K562 (cell line): ENCODE results near the gene SOCS3. TPM values are rescaled to one million over a fixed set of nuclear protein-coding genes. Genes with fewer than 3 reads are reported as not detected.

Experiments used
- ATAC-seq: fragments of 200-7000 bp; cut with Tn5 transposase; 3 replicates; pipeline ENCODE4 v1.9.1; 2020; ENCODE audit warnings: moderate library complexity
- BruUV-seq: library from RNA; stranded (reverse); fragments of 400-500 nt; replicated peaks from 2 replicates; lab custom pipeline; 2021; lab: Mats Ljungman, UMichigan
- CTCF ChIA-PET: fragments of 300-600 bp; formaldehyde crosslinking; extraction: SDS; loops from one replicate; lab custom pipeline; 2021; ENCODE audit warnings: low intra/inter-chr PET ratio; lab: Yijun Ruan, JAX
- POLR2A ChIA-PET: fragments of 300-600, 350-650 bp; sonication (Branson Sonifier 250); formaldehyde crosslinking; extraction: SDS; loops from one replicate; lab custom pipeline; 2021; ENCODE audit warnings: antibody characterized with exemption, inconsistent platforms; lab: Yijun Ruan, JAX
- DNase-seq, 4 experiments: peaks; one replicate each; pipeline versions ENCODE4 v3.0.0 to v3.0.0-alpha.2; 2011 to 2018; ENCODE audit warnings: low spot score in 3 of 4, mixed read lengths in 3 of 4; ENCODE audit errors: extremely low read depth in 1 of 4
- FAIRE-seq: peaks from 2 replicates; lab custom pipeline; 2011; peaks lifted over from hg19 to GRCh38; lab: Jason Lieb, UNC
- H2AFZ ChIP-seq: 2 replicates; pipeline ENCODE4 v1.6.0; 2011; ENCODE audit warnings: low read depth, low read length, control low read depth, inconsistent platforms
- H3K27ac ChIP-seq: fragments of 200-600 bp; 3 replicates; pipeline ENCODE4 v1.8.0; 2011; ENCODE audit warnings: low read depth, mild to moderate bottlenecking, control low read depth, inconsistent platforms, low read length, moderate library complexity, mixed read lengths; ENCODE audit errors: extremely low read depth
- H3K27me3 ChIP-seq, 2 experiments: fragments of 300-600 bp in 1 of 2; 2 replicates in 1 of 2; 3 replicates in 1 of 2; pipeline versions ENCODE4 v1.6.0 to v1.8.0; 2011; ENCODE audit warnings: inconsistent platforms in 2 of 2, low read length in 2 of 2, mild to moderate bottlenecking in 1 of 2, mixed read lengths in 1 of 2, moderate library complexity in 1 of 2; ENCODE audit not compliant: control insufficient read depth in 2 of 2, insufficient read depth in 2 of 2
- H3K36me3 ChIP-seq: fragments of 300-600 bp; 3 replicates; pipeline ENCODE4 v1.8.0; 2011; ENCODE audit warnings: mild to moderate bottlenecking, low read length, inconsistent platforms; ENCODE audit not compliant: control insufficient read depth, insufficient read depth
- H3K4me1 ChIP-seq, 2 experiments: fragments of 200-600 bp in 1 of 2; replicated peaks in 1 of 2; 2 replicates in 1 of 2; 3 replicates in 1 of 2; pipeline versions ENCODE4 v1.5.1 to v1.8.0; 2011; ENCODE audit warnings: inconsistent platforms in 2 of 2, low read length in 2 of 2, mild to moderate bottlenecking in 1 of 2, mixed read lengths in 1 of 2, moderate library complexity in 1 of 2; ENCODE audit not compliant: control insufficient read depth in 2 of 2, insufficient read depth in 2 of 2
- H3K4me2 ChIP-seq: 2 replicates; pipeline ENCODE4 v1.6.1; 2011; ENCODE audit warnings: low read length, control low read depth, inconsistent platforms, mixed read lengths; ENCODE audit not compliant: insufficient read depth
- H3K4me3 ChIP-seq: fragments of 200-600 bp; sonication (generic), shearing (Covaris generic); 2 replicates; pipeline ENCODE4 v1.5.1; 2016; ENCODE audit warnings: control low read depth, inconsistent platforms
- H3K79me2 ChIP-seq: fragments of 200-600 bp; 3 replicates; pipeline ENCODE4 v1.8.0; 2011; ENCODE audit warnings: low read length, inconsistent platforms; ENCODE audit not compliant: control insufficient read depth, insufficient read depth
- H3K9ac ChIP-seq, 2 experiments: 2 replicates each; pipeline versions ENCODE4 v1.6.0 to v1.6.1; 2011; ENCODE audit warnings: low read depth in 2 of 2, low read length in 2 of 2, control low read depth in 1 of 2, inconsistent platforms in 1 of 2, mild to moderate bottlenecking in 1 of 2, mixed read lengths in 1 of 2; ENCODE audit not compliant: insufficient read depth in 1 of 2
- H3K9me1 ChIP-seq: one replicate; pipeline ENCODE4 v1.6.0; 2011; ENCODE audit warnings: inconsistent platforms, mild to moderate bottlenecking, low read length, moderate library complexity; ENCODE audit not compliant: control insufficient read depth, insufficient read depth
- H3K9me3 ChIP-seq: replicated peaks from 2 replicates; pipeline ENCODE4 v1.5.1; 2011; ENCODE audit warnings: low read depth, low read length, inconsistent platforms; ENCODE audit not compliant: control insufficient read depth, insufficient read depth
- H4K20me1 ChIP-seq: replicated peaks from 2 replicates; pipeline ENCODE4 v1.6.1; 2011; ENCODE audit warnings: low read length, inconsistent platforms, mixed read lengths; ENCODE audit not compliant: control insufficient read depth, insufficient read depth
- EHMT2 ChIP-seq: fragments of 450-650 bp; IDR thresholded peaks from 2 replicates; pipeline ENCODE4 v1.6.1; 2018; ENCODE audit warnings: antibody characterized with exemption
- EP400 ChIP-seq: fragments of 450-650 bp; IDR thresholded peaks from 2 replicates; pipeline ENCODE4 v1.6.1; 2017; ENCODE audit warnings: antibody characterized with exemption, mild to moderate bottlenecking, moderate library complexity
- HMG20B ChIP-seq: fragments of 250-450 bp; sonication (Bioruptor Pico); IDR thresholded peaks from 2 replicates; pipeline ENCODE4 v1.5.0; 2021; ENCODE audit warnings: mild to moderate bottlenecking
- KAT2B ChIP-seq: IDR thresholded peaks from one replicate; pipeline ENCODE4 v1.6.1; 2012; ENCODE audit warnings: low read depth, mild to moderate bottlenecking, control low read depth, inconsistent platforms, low read length, moderate library complexity
- L3MBTL2 ChIP-seq: fragments of 450-650 bp; IDR thresholded peaks from 2 replicates; pipeline ENCODE4 v1.6.1; 2016; ENCODE audit warnings: mild to moderate bottlenecking, moderate library complexity
- MIER1 ChIP-seq: fragments of 450-650 bp; IDR thresholded peaks from 2 replicates; pipeline ENCODE4 v1.6.1; 2016; ENCODE audit warnings: antibody characterized with exemption, mild to moderate bottlenecking, low read depth
- MXI1 ChIP-seq: IDR thresholded peaks from 2 replicates; pipeline ENCODE4 v1.6.1; 2011; ENCODE audit warnings: low read depth, mild to moderate bottlenecking, improper control_type of control experiment, low read length
- MYC ChIP-seq, 2 experiments: fragments of 250-450 bp in 1 of 2; sonication (Bioruptor Pico) in 1 of 2; IDR thresholded peaks; 2 replicates each; pipeline versions ENCODE4 v1.5.1 to v1.6.1; 2012 to 2021; ENCODE audit warnings: low read depth in 2 of 2, borderline replicate concordance in 1 of 2, improper control_type of control experiment in 1 of 2, low read length in 1 of 2, mild to moderate bottlenecking in 1 of 2, moderate library complexity in 1 of 2
- MYNN ChIP-seq, 2 experiments: sonication (generic); formaldehyde crosslinking in 1 of 2; IDR thresholded peaks; 2 replicates each; pipeline versions ENCODE4 v1.5.0 to v1.6.1; 2016 to 2020; ENCODE audit warnings: antibody characterized with exemption in 1 of 2, missing genetic modification reagents in 1 of 2
- OTX1 ChIP-seq: fragments of 450-650 bp; formaldehyde crosslinking; IDR thresholded peaks from 2 replicates; pipeline ENCODE4 v1.4.0; 2022; ENCODE audit warnings: mild to moderate bottlenecking
- SAP30 ChIP-seq: fragments of 200-600 bp; sonication (generic); IDR thresholded peaks from 2 replicates; pipeline ENCODE4 v1.6.1; 2012; ENCODE audit warnings: borderline replicate concordance, low read depth, mild to moderate bottlenecking, moderate library complexity, low read length, control low read depth, inconsistent platforms; ENCODE audit not compliant: insufficient read depth, poor library complexity, severe bottlenecking
- SMAD3 ChIP-seq: fragments of 450-650 bp; formaldehyde crosslinking; conservative IDR thresholded peaks from 2 replicates; pipeline ENCODE4 v1.4.0; 2020; ENCODE audit warnings: mild to moderate bottlenecking
- SMARCE1 ChIP-seq: fragments of 450-650 bp; IDR thresholded peaks from 2 replicates; pipeline ENCODE4 v1.7.1; 2016; ENCODE audit warnings: mild to moderate bottlenecking
- SOX6 ChIP-seq: fragments of 450-650 bp; IDR thresholded peaks from 2 replicates; pipeline ENCODE4 v1.6.1; 2014; ENCODE audit warnings: mild to moderate bottlenecking
- TARDBP ChIP-seq: fragments of 450-650 bp; IDR thresholded peaks from 2 replicates; pipeline ENCODE4 v1.6.1; 2016
- ZNF384 ChIP-seq: IDR thresholded peaks from 2 replicates; pipeline ENCODE4 v1.6.1; 2012; ENCODE audit warnings: low read depth, low read length, improper control_type of control experiment
- WGBS: fragments of 100-300 bp; shearing (Covaris generic); methylation state at CpG from one replicate; pipeline ENCODE4 v1.1.6; 2016; ENCODE audit warnings: low coverage, mixed read lengths; ENCODE audit not compliant: insufficient coverage; ENCODE audit errors: missing lambda C conversion rate; 5-methylcytosine and 5-hydroxymethylcytosine counted together
- in situ Hi-C: fragments of 300-500 bp; cut with MboI; formaldehyde crosslinking; loops from 4 replicates; pipeline ENCODE4 v1.15.0; 2018; ENCODE audit warnings: inconsistent platforms, mixed read lengths
- intact Hi-C: fragments of 100-400 bp; cut with micrococcal nuclease; formaldehyde crosslinking; loops from 2 replicates; pipeline ENCODE4 v1.14.2; 2022
- polyA plus RNA-seq, 8 experiments: library from polyadenylated mRNA; depleted of rRNA in 4 of 8; stranded (reverse) in 5 of 8; unstranded in 3 of 8; fragments of >200 nt; fragmentation: Nextera tagmentation in 2 of 8; fragmentation: Illumina TruSeq in 1 of 8; extraction: Ambion mirVana in 2 of 8; extraction: Trizol in 1 of 8; gene quantifications; 2 replicates each; pipeline versions ENCODE4 v1.2.1 to v1.2.3, GENCODE V29; 2011 to 2014; ENCODE audit warnings: inconsistent platforms in 1 of 8, missing spikeins in 1 of 8
- total RNA-seq, 7 experiments: library from RNA; depleted of rRNA in 6 of 7; stranded (reverse); fragments of >200 nt in 6 of 7; fragmentation: Illumina TruSeq in 2 of 7; extraction: Trizol in 2 of 7; gene quantifications; 2 replicates each; pipeline versions ENCODE4 v1.2.1 to v1.2.3, GENCODE V29; 2011 to 2021; ENCODE audit warnings: low replicate concordance in 1 of 7
- TF ChIP-seq, protein P1 (sequence below): fragments of 250-450 bp; sonication (Bioruptor Pico); IDR thresholded peaks from 2 replicates; pipeline ENCODE4 v1.4.0; 2020; ENCODE audit warnings: mild to moderate bottlenecking, moderate library complexity
- TF ChIP-seq, protein P2 (sequence below): sonication (generic); formaldehyde crosslinking; IDR thresholded peaks from 2 replicates; pipeline ENCODE4 v1.8.0; 2022; ENCODE audit warnings: mild to moderate bottlenecking, missing genetic modification reagents

SOCS3 gene
- total and polyA plus RNA-seq, 9 of the 15 experiments (the other 6 are each of a cell fraction or from before 2014, with no cell fraction given) = 0.56 to 38.9 (median 13.7) TPM

DNA sequence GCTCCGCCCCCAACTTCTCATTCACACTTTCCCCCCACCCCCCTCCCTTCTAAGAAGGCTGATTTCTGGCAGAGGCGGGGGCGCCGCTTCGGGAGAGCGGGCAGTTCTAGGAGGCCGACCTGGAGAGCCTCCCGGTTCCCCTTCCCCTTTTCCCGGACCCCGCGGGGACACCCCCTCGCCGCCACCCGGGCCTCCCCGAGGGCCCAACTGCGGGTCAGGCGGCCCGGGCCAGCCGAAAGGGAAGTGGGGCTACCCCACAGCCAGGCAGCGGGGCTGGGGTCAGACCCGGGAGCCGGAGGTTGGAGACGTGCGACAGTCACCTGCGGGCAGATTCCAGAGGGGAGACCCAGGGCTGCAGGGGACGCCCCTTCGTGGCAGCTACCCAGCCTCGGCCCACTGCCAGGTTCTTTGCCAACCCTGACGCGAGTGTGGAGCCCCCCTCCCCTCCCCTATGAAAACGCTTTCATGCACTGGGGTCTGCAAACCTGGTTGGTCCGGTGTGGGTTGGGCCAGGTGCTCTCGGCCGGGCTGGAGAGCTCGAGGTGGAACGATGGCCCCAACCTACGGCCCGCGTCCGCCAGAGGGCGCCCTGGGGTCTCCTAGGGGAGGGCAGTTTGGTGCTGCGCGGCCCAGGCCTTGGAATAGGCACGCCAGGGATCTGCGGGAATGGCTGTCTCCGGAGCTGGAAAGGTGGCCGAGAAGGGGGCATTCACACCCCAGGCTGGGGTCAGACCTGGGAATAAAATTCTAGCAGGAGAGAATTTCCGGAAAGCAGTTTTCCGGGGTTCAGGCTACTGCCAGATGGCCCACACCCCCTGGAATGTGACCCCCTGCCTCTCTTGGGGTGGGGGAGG, 721 bp upstream of the SOCS3 start:
- BruUV-seq = no TSS peak
- ATAC-seq = peak; percentile 84
- Histone ChIP-seq H3K4me3 (peak overlapping the region; percentile 90), H3K9me1 (peaks cover 23% of the 10 kb centered on the region), H2AFZ (peak overlapping the region; percentile 89), H3K4me2 (peak overlapping the region; percentile 78), H3K79me2 (peaks cover 41% of the 10 kb centered on the region), H3K9ac (peak overlapping the region; percentile 59 to 92; a peak in 3 of 4 replicates), H3K4me1 (peaks cover 39 to 63% of the 10 kb centered on the region in 2 experiments), H3K27ac (peak overlapping the region; percentile 65), H3K9me3 (no peaks in the 10 kb centered on the region), H3K36me3 (peaks cover 32% of the 10 kb centered on the region), H3K27me3 (0 out of 5 replicates have a peak, but pooled peaks cover 0 to 4% of the 10 kb centered on the region in 2 experiments), H4K20me1 (peaks cover 49% of the 10 kb centered on the region)
- ChIA-PET CTCF (interaction anchor here (1.0 to 2.1 kb wide), 3 partner anchors 62 to 110 kb away, joined by 6 to 12 read pairs (median 12); no protein-coding TSS in a partner anchor), POLR2A (interaction anchor here (0.6 to 2.4 kb wide), 11 partner anchors 9 to 341 kb away, joined by 3 to 8 read pairs (median 3); no protein-coding TSS in a partner anchor)
- in situ Hi-C loops (no loop called here), intact Hi-C loops (loop anchor here (1.0 kb wide), 2 partner anchors 62 to 71 kb away; no protein-coding TSS in a partner anchor)
- peak; percentile 83 for FAIRE-seq
- 4% methylated on average over 27 of the region's 49 CpGs for WGBS
- DNase-seq = peak; percentile 88 to 92 (median 90)
- TF ChIP-seq KAT2B (no peak), EHMT2 (no peak), MYNN (IDR thresholded peaks at IDR 0.05) (0 out of 2 replicates have a peak, but pooled peaks have one; percentile 23), MYNN (CRISPR knock-in tag; IDR thresholded peaks at IDR 0.05) (no peak), HMG20B (CRISPR knock-in tag) (no peak), EP400 (0 out of 2 replicates have a peak, but pooled peaks have one; percentile 13), SOX6 (0 out of 2 replicates have a peak, but pooled peaks have one; percentile 14), MYC (IDR thresholded peaks at IDR 0.05; ENCODE audit: low read depth, low read length) (peak; percentile 65; the same call in 1 of the 2 replicates), MYC (CRISPR knock-in tag; IDR thresholded peaks at IDR 0.05; ENCODE audit: borderline replicate concordance, low read depth) (peak; percentile 78; the same call in 1 of the 2 replicates), SMARCE1 (peak; percentile 68), SAP30 (peak; percentile 21), MXI1 (no peak), MIER1 (peak; percentile 34; the same call in 1 of the 2 replicates), L3MBTL2 (peak; percentile 30), OTX1 (no peak), TARDBP (peak; percentile 32; the same call in 1 of the 2 replicates), ZNF384 (0 out of 2 replicates have a peak, but pooled peaks have one; percentile 33), SMAD3 (no peak)
- TF ChIP-seq, protein P1, sequence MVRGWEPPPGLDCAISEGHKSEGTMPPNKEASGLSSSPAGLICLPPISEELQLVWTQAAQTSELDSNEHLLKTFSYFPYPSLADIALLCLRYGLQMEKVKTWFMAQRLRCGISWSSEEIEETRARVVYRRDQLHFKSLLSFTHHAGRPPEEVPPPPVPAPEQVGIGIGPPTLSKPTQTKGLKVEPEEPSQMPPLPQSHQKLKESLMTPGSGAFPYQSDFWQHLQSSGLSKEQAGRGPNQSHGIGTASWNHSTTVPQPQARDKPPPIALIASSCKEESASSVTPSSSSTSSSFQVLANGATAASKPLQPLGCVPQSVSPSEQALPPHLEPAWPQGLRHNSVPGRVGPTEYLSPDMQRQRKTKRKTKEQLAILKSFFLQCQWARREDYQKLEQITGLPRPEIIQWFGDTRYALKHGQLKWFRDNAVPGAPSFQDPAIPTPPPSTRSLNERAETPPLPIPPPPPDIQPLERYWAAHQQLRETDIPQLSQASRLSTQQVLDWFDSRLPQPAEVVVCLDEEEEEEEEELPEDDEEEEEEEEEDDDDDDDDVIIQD = no peak
- TF ChIP-seq, protein P2, sequence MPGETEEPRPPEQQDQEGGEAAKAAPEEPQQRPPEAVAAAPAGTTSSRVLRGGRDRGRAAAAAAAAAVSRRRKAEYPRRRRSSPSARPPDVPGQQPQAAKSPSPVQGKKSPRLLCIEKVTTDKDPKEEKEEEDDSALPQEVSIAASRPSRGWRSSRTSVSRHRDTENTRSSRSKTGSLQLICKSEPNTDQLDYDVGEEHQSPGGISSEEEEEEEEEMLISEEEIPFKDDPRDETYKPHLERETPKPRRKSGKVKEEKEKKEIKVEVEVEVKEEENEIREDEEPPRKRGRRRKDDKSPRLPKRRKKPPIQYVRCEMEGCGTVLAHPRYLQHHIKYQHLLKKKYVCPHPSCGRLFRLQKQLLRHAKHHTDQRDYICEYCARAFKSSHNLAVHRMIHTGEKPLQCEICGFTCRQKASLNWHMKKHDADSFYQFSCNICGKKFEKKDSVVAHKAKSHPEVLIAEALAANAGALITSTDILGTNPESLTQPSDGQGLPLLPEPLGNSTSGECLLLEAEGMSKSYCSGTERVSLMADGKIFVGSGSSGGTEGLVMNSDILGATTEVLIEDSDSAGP (CRISPR knock-in tag) = no peak; the same call in 1 of the 2 replicates
